Thyroid gland (tissue), 4 donors: Measurements from ENCODE around the gene KLF18. TPM values are rescaled to one million over a fixed set of nuclear protein-coding genes. Genes with fewer than 3 reads are reported as not detected.

Experiments
- DNase-seq, 2 donors: peaks; one replicate each; pipeline ENCODE4 v3.0.0-alpha.2; 2019
- H3K27ac ChIP-seq, 3 donors: fragments of 200-600 bp; sonication (generic); 1 replicate in 2 of 3; 2 replicates in 1 of 3; pipeline ENCODE4 v1.5.1; 2016 to 2019; ENCODE audit warnings: mild to moderate bottlenecking in 1 of 3, moderate library complexity in 1 of 3
- H3K27me3 ChIP-seq: fragments of 200-600 bp; sonication (generic); one replicate; pipeline ENCODE4 v1.5.1; 2019
- H3K36me3 ChIP-seq, 2 donors: fragments of 200-600 bp; sonication (generic); one replicate each; pipeline ENCODE4 v1.5.1; 2016 to 2019
- H3K4me1 ChIP-seq, 2 donors: fragments of 200-600 bp; sonication (generic); one replicate each; pipeline ENCODE4 v1.5.1; 2017 to 2019
- H3K4me3 ChIP-seq, 3 donors: fragments of 200-600 bp; sonication (generic); replicated peaks in 1 of 3; 1 replicate in 2 of 3; 2 replicates in 1 of 3; pipeline ENCODE4 v1.5.1; 2016; ENCODE audit warnings: mild to moderate bottlenecking in 1 of 3
- H3K9me3 ChIP-seq: fragments of 200-600 bp; sonication (generic); one replicate; pipeline ENCODE4 v1.5.1; 2017
- CTCF ChIP-seq, 6 experiments: fragments of 200-600 bp in 3 of 6; fragments of 450-650 bp in 3 of 6; sonication (generic) in 3 of 6; IDR thresholded peaks; one replicate each; pipeline ENCODE4 v1.5.1; 2016 to 2019; ENCODE audit warnings: antibody characterized with exemption in 6 of 6, mild to moderate bottlenecking in 2 of 6, inconsistent platforms in 1 of 6, moderate library complexity in 1 of 6
- POLR2A ChIP-seq, 2 donors: fragments of 450-650 bp; IDR thresholded peaks; one replicate each; pipeline ENCODE4 v1.6.1; 2017; ENCODE audit warnings: antibody characterized with exemption in 2 of 2, mild to moderate bottlenecking in 2 of 2, moderate library complexity in 1 of 2
- WGBS, 2 donors: methylation state at CpG; one replicate each; pipeline ENCODE4 v1.1.5; 2017; 5-methylcytosine and 5-hydroxymethylcytosine counted together
- intact Hi-C: fragments of 100-400 bp; cut with DNase I; formaldehyde crosslinking; loops from one replicate; pipeline ENCODE4 v1.15.1; 2023
- total RNA-seq, 4 donors: library from RNA; depleted of rRNA; stranded (reverse); fragments of >200 nt; gene quantifications; one replicate each; pipeline ENCODE4 v1.2.3, GENCODE V29; 2016

The KLF18 gene
- total RNA-seq, 4 donors from 2014 or later = not detected

- Histone ChIP-seq H3K36me3 (no peaks in the 10 kb centered on the region), H3K27ac (no peak overlapping the region), H3K4me1 (no peaks in the 10 kb centered on the region), H3K27me3 (no peaks in the 10 kb centered on the region), H3K4me3 (no peak overlapping the region), H3K9me3 (no peaks in the 10 kb centered on the region)
- WGBS, 2 donors = 84 to 91% methylated on average over 1 of the region's 1 CpG
- intact Hi-C loops = no loop called here
- DNase-seq = no peak
- TF ChIP-seq POLR2A (IDR thresholded peaks at IDR 0.05) (no peak), CTCF (IDR thresholded peaks at IDR 0.05) (no peak)
Measured at GRCh38 chr1:44108241-44108640, 33.2 kb downstream of the KLF18 start.

GRCh38 chr1:44105810-44106209 is 35.6 kb downstream of the KLF18 start:
- H3K36me3 ChIP-seq = no peaks in the 10 kb centered on the region
- no peak overlapping the region for H3K4me3 ChIP-seq
- intact Hi-C loops = no loop called here
- 78 to 81% methylated on average over 3 of the region's 3 CpGs for WGBS, 2 donors
- TF ChIP-seq POLR2A (IDR thresholded peaks at IDR 0.05) (no peak), CTCF (IDR thresholded peaks at IDR 0.05) (no peak)
- no peaks in the 10 kb centered on the region for H3K9me3 ChIP-seq
- no peaks in the 10 kb centered on the region for H3K4me1 ChIP-seq
- H3K27me3 ChIP-seq = no peaks in the 10 kb centered on the region
- DNase-seq = no peak
- H3K27ac ChIP-seq = no peak overlapping the region

GRCh38 chr1:44103270-44104131 is 37.9 kb downstream of the KLF18 start:
- Histone ChIP-seq H3K27me3 (no peaks in the 10 kb centered on the region), H3K4me3 (no peak overlapping the region), H3K4me1 (no peaks in the 10 kb centered on the region), H3K27ac (no peak overlapping the region), H3K36me3 (no peaks in the 10 kb centered on the region), H3K9me3 (no peaks in the 10 kb centered on the region)
- DNase-seq = peak; percentile 17 to 20
- WGBS, 2 donors = 66 to 67% methylated on average over 29 to 36 of the region's 46 CpGs
- intact Hi-C loops = no loop called here
- TF ChIP-seq POLR2A (IDR thresholded peaks at IDR 0.05) (no peak), CTCF (IDR thresholded peaks at IDR 0.05) (peak in 1 of 6 experiments; percentile 26)

GRCh38 chr1:44101328-44101727 is 40.1 kb downstream of the KLF18 start:
- WGBS, 2 donors = 82 to 83% methylated on average over 7 of the region's 7 CpGs
- H3K27ac ChIP-seq = no peak overlapping the region
- no peak overlapping the region for H3K4me3 ChIP-seq
- H3K36me3 ChIP-seq = no peaks in the 10 kb centered on the region
- no peaks in the 10 kb centered on the region for H3K9me3 ChIP-seq
- no peak for TF ChIP-seq CTCF (IDR thresholded peaks at IDR 0.05)
- TF ChIP-seq POLR2A (IDR thresholded peaks at IDR 0.05) = no peak
- H3K27me3 ChIP-seq = no peaks in the 10 kb centered on the region
- DNase-seq = no peak
- H3K4me1 ChIP-seq = no peaks in the 10 kb centered on the region
- intact Hi-C loops = no loop called here

- intact Hi-C loops = no loop called here
- Histone ChIP-seq H3K27ac (no peak overlapping the region), H3K4me3 (no peak overlapping the region), H3K27me3 (no peaks in the 10 kb centered on the region), H3K9me3 (no peaks in the 10 kb centered on the region), H3K36me3 (no peaks in the 10 kb centered on the region), H3K4me1 (no peaks in the 10 kb centered on the region)
- 91 to 93% methylated on average over 9 of the region's 9 CpGs for WGBS, 2 donors
- DNase-seq = no peak
- TF ChIP-seq CTCF (IDR thresholded peaks at IDR 0.05) = no peak
Measured at GRCh38 chr1:44100183-44100868, 41.1 kb downstream of the KLF18 start.
